ENCODE results near the gene AHSA1. TPM values are rescaled to one million over a fixed set of nuclear protein-coding genes. Genes with fewer than 3 reads are reported as not detected.
A peak's percentile ranks its signal among the peaks of the same experiment; 100 is the strongest.
"Not testable (repeated sequence)": the region's sequence is repeated elsewhere in the genome, so short reads cannot be mapped to it uniquely, and the experiment has no call there.

The AHSA1 gene
- total RNA-seq: 100 to 1,000 TPM in 2 of 4 donors, 10 to 100 TPM in 2; 58.5 to 146 (median 102) TPM

DNA sequence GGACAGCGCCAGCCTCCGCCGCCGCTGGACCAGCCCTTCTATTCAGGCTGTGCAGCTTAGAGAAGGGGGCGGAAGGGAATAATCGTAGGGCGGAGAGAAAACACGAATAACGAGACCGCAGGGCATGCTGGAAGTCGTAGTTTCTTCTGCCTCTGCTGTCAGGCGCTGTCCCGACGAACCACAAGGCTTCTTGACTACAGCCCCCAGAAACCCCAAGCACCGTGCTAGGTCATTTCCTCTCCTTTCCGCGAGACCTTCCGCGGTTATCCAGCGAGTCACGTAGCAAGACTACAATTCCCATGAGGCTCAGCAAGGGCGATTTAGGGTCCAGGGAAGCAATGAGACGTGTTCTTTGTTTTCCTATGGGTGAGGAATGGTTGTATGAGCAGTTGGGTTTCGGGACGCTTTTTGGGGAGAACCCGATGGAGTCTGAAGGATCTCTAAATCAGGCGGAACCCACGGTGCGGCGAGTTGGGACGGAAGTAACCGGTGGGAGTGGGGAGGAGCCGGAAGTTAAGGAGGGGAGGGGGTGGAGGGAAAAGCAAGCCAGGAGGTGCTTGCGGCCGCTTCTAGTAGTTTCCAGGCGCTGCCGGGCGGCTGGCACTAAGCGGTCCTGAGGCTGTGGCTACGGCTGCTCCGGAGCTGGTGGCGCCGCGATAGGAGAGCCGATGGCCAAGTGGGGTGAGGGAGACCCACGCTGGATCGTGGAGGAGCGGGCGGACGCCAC, at the start of gene AHSA1, which contains the start of gene VIPAS39:
AHSA1 (plus strand) TSS at position 572 of the 727 bp plus-strand sequence; CDS start at position 669, 97 bp downstream.
VIPAS39 (minus strand) TSS at position 80 of the 727 bp plus-strand sequence. CDS start 3,499 bp downstream, outside the sequence.
- peak; percentile 88 to 94 for DNase-seq (ENCODE audit: low spot score in 2 of 2)
- no peaks in the 10 kb centered on the region for H3K27me3 ChIP-seq
- H3K27ac ChIP-seq: peak within 1 kb of the TSS; percentile 92 to 98 (median 98)
- H3K9me3 ChIP-seq: no peaks in the 10 kb centered on the region
- peaks cover 0 to 40% (median 17%) of the 10 kb centered on the region in 4 donors for H3K4me1 ChIP-seq
- H3K4me3 ChIP-seq: peak within 1 kb of the TSS; percentile 89 to 98 (median 92)
- TF ChIP-seq, protein P1, sequence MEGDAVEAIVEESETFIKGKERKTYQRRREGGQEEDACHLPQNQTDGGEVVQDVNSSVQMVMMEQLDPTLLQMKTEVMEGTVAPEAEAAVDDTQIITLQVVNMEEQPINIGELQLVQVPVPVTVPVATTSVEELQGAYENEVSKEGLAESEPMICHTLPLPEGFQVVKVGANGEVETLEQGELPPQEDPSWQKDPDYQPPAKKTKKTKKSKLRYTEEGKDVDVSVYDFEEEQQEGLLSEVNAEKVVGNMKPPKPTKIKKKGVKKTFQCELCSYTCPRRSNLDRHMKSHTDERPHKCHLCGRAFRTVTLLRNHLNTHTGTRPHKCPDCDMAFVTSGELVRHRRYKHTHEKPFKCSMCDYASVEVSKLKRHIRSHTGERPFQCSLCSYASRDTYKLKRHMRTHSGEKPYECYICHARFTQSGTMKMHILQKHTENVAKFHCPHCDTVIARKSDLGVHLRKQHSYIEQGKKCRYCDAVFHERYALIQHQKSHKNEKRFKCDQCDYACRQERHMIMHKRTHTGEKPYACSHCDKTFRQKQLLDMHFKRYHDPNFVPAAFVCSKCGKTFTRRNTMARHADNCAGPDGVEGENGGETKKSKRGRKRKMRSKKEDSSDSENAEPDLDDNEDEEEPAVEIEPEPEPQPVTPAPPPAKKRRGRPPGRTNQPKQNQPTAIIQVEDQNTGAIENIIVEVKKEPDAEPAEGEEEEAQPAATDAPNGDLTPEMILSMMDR (IDR thresholded peaks at IDR 0.05): peak in 2 of 5 experiments; percentile 17 to 22
- TF ChIP-seq EP300 (IDR thresholded peaks at IDR 0.05) (peak; percentile 85 to 95), POLR2A (IDR thresholded peaks at IDR 0.05) (peak; percentile 56 to 90)
- 0 to 1% methylated on average over 49 to 50 of the region's 50 CpGs for WGBS, 2 donors
- peaks cover 0 to 41% (median 8%) of the 10 kb centered on the region in 3 donors for H3K36me3 ChIP-seq

DNA sequence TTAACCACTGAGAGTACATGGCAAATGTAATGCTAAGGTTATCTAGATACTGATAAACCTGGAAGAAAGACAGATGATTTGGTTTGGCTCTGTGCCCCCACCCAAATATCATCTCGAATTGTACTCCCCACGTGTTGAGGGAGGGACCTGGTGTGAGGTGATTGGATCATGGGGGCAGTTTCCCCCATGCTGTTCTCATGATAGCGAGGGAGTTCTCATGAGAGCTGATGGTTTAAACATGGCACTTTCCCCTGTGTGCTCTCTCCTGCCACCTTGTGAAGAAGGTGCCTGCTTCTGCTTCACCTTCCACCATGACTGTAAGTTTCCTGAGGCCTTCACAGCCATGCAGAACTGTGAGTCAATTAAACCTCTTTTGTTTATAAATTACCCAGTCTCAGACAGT, 48.8 kb upstream of the AHSA1 start:
- DNase-seq (ENCODE audit: low spot score in 2 of 2): no peak
- TF ChIP-seq, protein P1 (IDR thresholded peaks at IDR 0.05): peak in 1 of 5 experiments; percentile 8
- TF ChIP-seq POLR2A (IDR thresholded peaks at IDR 0.05): no peak
- no peaks in the 10 kb centered on the region for H3K27me3 ChIP-seq
- WGBS, 2 donors: 39 to 42% methylated on average over 3 of the region's 3 CpGs
- no peaks in the 10 kb centered on the region for H3K9me3 ChIP-seq
- H3K27ac ChIP-seq: no peak overlapping the region
- H3K4me3 ChIP-seq: no peak overlapping the region
- H3K36me3 ChIP-seq: no peaks in the 10 kb centered on the region
- H3K4me1 ChIP-seq: no peaks in the 10 kb centered on the region

DNA sequence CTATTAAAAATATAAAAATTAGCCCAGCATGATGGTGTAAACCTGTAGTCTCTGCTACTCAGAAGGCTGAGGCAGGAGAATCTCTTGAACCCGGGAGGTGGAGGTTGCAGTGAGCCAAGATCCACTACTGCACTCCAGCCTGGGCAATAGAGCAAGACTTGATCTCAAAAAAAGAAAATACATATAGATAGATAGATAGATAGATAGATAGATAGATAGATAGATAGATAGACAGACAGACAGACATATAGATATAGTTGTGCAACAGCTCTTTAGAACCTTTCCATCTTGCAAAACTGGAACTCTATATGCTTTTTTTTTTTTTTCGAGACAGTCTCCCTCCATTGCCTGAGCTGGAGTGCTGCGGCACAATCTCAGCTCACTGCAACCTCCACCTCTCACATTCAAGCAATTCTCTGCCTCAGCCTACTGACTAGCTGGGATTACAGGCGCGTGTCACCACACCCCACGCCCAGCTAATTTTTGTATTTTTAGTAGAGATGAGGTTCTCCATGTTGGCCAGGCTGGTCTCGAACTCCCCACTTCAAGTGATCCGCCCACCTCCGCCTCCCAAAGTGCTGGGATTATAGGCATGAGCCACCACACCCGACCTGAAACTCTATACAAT, 42.4 kb upstream of the AHSA1 start:
- not testable (repeated sequence) for DNase-seq (ENCODE audit: low spot score in 2 of 2); H3K36me3 ChIP-seq; H3K27ac ChIP-seq; H3K27me3 ChIP-seq; H3K4me3 ChIP-seq; H3K4me1 ChIP-seq
- peaks cover 0 to 29% (median 0%) of the 10 kb centered on the region in 4 donors for H3K9me3 ChIP-seq
- WGBS, 2 donors: 91 to 92% methylated on average over 10 of the region's 10 CpGs

DNA sequence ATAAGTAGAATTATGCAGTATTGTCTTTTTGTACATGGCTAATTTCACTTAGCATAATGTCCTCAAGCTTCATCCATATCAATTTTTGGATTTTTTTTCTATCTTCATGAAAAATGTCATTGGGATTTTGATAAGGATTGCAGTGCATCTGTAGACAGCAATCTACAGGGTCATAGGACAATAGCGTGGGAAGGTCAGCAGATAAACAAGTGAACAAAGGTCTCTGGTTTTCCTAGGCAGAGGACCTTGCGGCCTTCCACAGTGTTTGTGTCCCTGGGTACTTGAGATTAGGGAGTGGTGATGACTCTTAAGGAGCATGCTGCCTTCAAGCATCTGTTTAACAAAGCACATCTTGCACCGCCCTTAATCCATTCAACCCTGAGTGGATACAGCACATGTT, 41.8 kb upstream of the AHSA1 start:
- not testable (repeated sequence) for H3K4me3 ChIP-seq; H3K27me3 ChIP-seq; DNase-seq (ENCODE audit: low spot score in 2 of 2); H3K36me3 ChIP-seq; H3K27ac ChIP-seq; H3K4me1 ChIP-seq
- 86 to 94% methylated on average over 2 of the region's 3 CpGs for WGBS, 2 donors
- H3K9me3 ChIP-seq: peaks cover 0 to 34% (median 0%) of the 10 kb centered on the region in 4 donors

DNA sequence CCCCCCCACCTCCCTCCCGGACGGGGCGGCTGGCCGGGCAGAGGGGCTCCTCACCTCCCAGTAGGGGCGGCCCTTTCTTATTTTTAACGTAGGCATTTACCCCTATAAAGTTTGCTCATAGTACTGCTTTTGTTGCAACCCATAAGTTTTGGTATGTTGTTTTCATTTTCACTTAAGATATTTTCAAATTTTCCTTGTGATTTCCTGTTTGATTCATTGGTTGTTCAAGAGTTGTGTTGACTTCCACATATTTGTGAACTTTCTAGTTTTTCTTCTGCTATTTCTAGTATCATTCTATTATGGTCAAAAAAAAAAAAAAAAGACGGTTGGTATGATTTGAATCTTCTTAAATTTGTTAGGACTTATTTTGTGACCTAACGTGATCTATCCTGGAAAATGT, 41.1 kb upstream of the AHSA1 start:
- Histone ChIP-seq H3K4me1 (no peaks in the 10 kb centered on the region), H3K4me3 (no peak overlapping the region), H3K9me3 (peaks cover 0 to 36% (median 0%) of the 10 kb centered on the region in 4 donors), H3K27me3 (no peaks in the 10 kb centered on the region), H3K36me3 (peaks cover 0 to 15% (median 0%) of the 10 kb centered on the region in 3 donors), H3K27ac (no peak overlapping the region)
- WGBS, 2 donors: 87 to 90% methylated on average over 8 of the region's 8 CpGs
- TF ChIP-seq EP300 (IDR thresholded peaks at IDR 0.05) (no peak), POLR2A (IDR thresholded peaks at IDR 0.05) (no peak)
- TF ChIP-seq, protein P1 (IDR thresholded peaks at IDR 0.05): no peak
- DNase-seq (ENCODE audit: low spot score in 2 of 2): no peak

DNA sequence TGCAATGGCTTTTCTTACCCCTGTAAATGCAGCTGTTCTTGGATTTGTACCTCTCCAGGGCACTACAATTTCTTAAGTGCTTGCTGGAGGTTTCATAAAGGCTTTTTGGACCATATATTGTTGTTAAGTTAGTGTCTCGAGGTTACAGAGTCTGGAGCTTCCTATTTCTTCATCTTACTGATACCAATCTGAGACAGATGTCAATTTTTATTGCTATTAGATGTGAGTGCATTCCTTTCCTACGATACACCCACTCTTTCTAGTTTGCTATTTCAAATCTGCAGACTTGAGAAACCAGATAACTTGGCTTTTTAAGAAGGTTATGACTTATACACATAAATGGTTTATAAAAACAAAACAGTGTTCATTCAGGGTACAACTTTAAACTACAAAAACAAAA, 36.7 kb upstream of the AHSA1 start:
- no peak for TF ChIP-seq POLR2A (IDR thresholded peaks at IDR 0.05)
- TF ChIP-seq, protein P1 (IDR thresholded peaks at IDR 0.05): no peak
- TF ChIP-seq EP300 (IDR thresholded peaks at IDR 0.05): no peak
- peaks cover 0 to 59% (median 6%) of the 10 kb centered on the region in 3 donors for H3K36me3 ChIP-seq
- WGBS, 2 donors: 54 to 78% methylated on average over 2 of the region's 2 CpGs
- no peaks in the 10 kb centered on the region for H3K27me3 ChIP-seq
- H3K4me1 ChIP-seq: no peaks in the 10 kb centered on the region
- no peak for DNase-seq (ENCODE audit: low spot score in 2 of 2)
- H3K9me3 ChIP-seq: peaks cover 0 to 36% (median 0%) of the 10 kb centered on the region in 4 donors
- H3K4me3 ChIP-seq: no peak overlapping the region
- no peak overlapping the region for H3K27ac ChIP-seq

Measured in tibial nerve (tissue), 4 donors.